ENCODE measurements around the gene KRT4. TPM values are rescaled to one million over a fixed set of nuclear protein-coding genes. Genes with fewer than 3 reads are reported as not detected.

The KRT4 gene
- total and polyA plus RNA-seq, 2 experiments from 2014 or later, result not detected

DNA sequence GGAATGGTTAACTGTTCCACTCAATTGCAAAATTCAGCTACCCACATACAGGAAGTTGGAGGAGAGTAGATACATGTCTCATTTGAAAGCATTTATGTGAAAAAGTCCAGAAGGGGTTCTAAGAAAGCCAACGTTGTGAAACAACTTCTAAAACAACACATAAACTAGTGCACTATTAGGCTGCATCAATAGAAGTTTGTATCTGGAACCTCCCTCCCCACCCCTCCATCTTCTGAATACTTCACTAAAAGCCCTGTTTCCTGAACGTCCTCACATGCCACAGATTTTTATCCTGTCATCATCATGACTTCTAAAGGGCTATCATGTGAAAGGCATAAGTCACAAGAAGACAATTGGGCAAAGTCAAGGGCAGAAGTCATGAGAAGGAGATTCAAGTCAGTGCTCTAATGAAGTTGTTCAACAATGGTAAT lies 14.7 kb upstream of the KRT4 start:
- Histone ChIP-seq H3K36me3 (ENCODE audit: insufficient read depth) (no peaks in the 10 kb centered on the region), H3K4me2 (no peak overlapping the region), H3K79me2 (replicated peaks; ENCODE audit: insufficient read depth) (no peaks in the 10 kb centered on the region), H3F3A (replicated peaks; ENCODE audit: low read depth) (no peaks in the 10 kb centered on the region), H3K9me2 (ENCODE audit: insufficient read depth) (peaks cover 13% of the 10 kb centered on the region; the same call in 1 of the 2 replicates), H3K27ac (ENCODE audit: low read depth) (no peak overlapping the region), H2AFZ (no peak overlapping the region), H4K20me1 (replicated peaks; ENCODE audit: insufficient read depth) (no peaks in the 10 kb centered on the region), H3K27me3 (ENCODE audit: insufficient read depth) (no peaks in the 10 kb centered on the region), H3K4me1 (ENCODE audit: insufficient read depth) (no peaks in the 10 kb centered on the region), H3K4me3 (no peak overlapping the region)
- Mint-ChIP-seq H3K4me1 (no peaks in the 10 kb centered on the region; the same call in 1 of the 3 replicates), H3K4me3 (no peak overlapping the region), H3K27ac (no peak overlapping the region), H3K27me3 (ENCODE audit: insufficient read depth, low read depth, poor library complexity) (peaks cover 2% of the 10 kb centered on the region), H3K9me3 (no peaks in the 10 kb centered on the region; the same call in 1 of the 3 replicates), H3K36me3 (ENCODE audit: low read depth) (no peaks in the 10 kb centered on the region)
- ATAC-seq (no peak), DNase-seq (ENCODE audit: low spot score) (no peak)
- TF ChIP-seq ZNF331 (CRISPR knock-in tag; IDR thresholded peaks at IDR 0.05; ENCODE audit: low read depth) (no peak), EZH2phosphoT487 (IDR thresholded peaks at IDR 0.05; ENCODE audit: unreplicated experiment) (no peak), CTCF (conservative IDR thresholded peaks at IDR 0.05; ENCODE audit: low read depth in 2 of 2) (no peak), ZNF462 (CRISPR knock-in tag; IDR thresholded peaks at IDR 0.05) (no peak), POLR2AphosphoS5 (IDR thresholded peaks at IDR 0.05; ENCODE audit: low read depth) (no peak), ZNF114 (CRISPR knock-in tag; IDR thresholded peaks at IDR 0.05) (no peak), EZH2 (IDR thresholded peaks at IDR 0.05; ENCODE audit: low read depth, unreplicated experiment) (no peak), JUNB (IDR thresholded peaks at IDR 0.05; ENCODE audit: unreplicated experiment) (no peak)
